Urothelium cell line (cell line): Measurements from ENCODE around the gene RESF1.

ENCODE experiments used
- DNase-seq: peaks from one replicate; pipeline ENCODE4 v3.0.0; 2011; ENCODE audit warnings: low spot score, mixed read lengths
- FAIRE-seq: peaks from 2 replicates; lab custom pipeline; 2011; peaks lifted over from hg19 to GRCh38; lab: Jason Lieb, UNC

RESF1 gene

DNA sequence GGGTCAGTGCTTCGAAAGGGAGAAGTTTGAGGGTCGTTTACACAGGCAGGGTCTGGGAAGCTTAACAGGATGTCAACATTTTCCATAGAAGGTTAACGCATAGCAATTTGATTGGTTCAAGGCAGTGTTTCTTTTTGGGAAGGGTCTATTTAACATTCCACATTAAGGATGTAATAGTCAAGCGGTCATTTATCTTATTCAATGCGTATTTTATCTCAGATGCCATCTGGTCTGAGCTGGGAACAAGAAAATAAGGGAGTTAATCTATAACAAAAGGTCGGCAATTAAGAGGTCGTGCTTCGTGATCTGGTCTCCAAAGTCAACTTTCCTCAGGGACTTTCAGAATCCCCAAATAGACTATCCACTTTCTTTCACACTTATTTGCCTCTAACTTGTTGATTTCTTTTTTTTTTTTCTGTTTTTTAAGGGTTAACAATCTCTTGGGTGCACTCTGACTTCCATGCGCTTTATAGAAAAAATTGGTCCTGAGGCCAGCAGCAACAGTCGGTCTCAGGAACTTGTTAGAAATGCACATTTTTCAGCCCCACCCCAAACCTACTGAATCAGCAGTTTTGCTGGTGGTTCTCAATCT lies 550 bp upstream of the RESF1 start:
- no peak for DNase-seq
- FAIRE-seq, result no peak

DNA sequence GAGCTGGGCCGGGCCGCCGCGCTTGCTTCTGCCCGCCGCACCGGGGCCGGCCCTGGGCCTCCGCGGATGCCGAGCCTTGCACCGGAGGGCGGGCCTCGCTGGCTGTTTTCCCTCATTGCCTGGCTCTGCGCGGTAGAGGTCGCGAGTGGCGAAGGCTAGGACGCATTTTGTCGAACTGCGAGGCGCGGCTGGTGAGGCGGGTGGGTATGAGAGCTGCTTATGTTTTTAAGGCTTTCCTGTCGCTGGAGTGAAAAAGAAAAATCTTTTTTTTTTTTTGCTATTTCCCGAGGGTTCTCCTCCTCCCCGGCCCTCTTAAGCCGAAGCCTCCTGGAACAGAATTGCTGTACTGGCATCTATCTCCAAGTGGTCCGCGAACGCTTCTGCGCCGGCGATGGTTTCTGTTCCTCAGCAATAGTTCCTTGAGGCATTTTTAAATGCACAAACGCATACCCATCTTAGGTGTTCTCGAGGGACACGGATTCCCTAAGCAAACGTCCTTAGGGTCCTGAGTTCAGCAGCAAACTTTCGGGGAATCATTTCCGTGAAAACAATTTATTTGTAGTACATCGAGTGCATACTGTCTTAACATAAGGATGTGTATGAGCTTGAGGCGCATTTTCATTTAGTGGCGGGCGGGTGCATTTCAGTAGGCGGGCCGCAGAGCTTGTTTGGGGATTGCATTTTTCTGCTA lies 631 bp downstream of the RESF1 start:
- DNase-seq, result peak; percentile 65
- FAIRE-seq, result no peak

- DNase-seq (no peak), FAIRE-seq (no peak)
These were observed 1.9 kb downstream of the RESF1 start for GRCh38 chr12:31961137-31961536.

DNA sequence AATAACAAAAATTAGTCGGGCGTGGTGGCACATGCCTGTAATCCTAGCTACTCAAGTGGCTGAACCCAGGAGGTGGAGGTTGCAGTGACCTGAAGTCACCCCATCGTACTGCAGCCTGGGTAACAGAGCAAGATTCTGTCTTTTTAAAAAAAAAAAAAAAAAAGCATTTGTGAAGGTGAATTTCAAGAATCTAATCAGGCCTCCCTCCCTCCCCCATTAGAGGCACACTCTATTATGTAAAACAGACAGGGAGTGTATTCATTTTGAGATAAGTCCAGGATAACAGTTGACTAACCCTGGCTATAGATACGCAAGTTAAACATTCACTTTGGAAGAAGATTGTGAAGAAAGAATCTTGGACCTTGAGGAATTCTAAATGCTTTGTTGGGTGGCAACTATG lies 2.9 kb downstream of the RESF1 start:
- FAIRE-seq (no peak), DNase-seq (no peak)

- FAIRE-seq (no peak), DNase-seq (no peak)
These were observed 5.1 kb downstream of the RESF1 start for GRCh38 chr12:31964280-31964679.

GRCh38 chr12:31965090-31965489 lies 5.9 kb downstream of the RESF1 start:
- DNase-seq (no peak), FAIRE-seq (no peak)

DNA sequence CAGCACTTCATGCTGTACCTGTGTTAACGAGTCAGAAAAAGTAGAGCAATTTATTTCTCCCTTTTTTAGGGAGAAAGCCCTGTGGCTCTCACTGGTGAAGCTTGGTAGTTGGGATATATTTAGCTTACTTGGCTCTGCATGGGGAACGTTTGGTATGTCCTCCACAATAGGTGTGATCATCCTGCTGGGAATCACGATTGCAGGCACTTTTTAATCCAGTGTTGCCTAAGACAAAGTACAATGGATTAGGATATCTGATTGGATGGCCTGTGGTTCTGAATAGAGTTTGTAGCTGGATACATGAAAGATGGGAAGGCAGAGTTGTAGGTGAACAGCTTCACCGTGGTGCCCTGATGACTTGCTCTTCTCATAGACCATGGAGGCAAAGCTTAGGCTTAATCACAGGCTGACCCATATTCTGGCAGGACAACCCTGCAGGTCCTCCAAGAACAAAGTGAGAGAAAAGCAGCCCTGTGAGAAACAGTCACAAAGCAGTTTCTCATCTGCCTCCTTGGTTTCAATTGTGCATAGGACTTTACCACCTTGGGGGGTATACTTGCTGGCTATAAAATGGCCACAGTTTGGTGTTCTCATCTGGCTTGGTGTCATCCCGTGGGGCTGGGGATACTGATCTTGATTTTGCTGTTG lies 7.5 kb downstream of the RESF1 start:
- DNase-seq (no peak), FAIRE-seq (no peak)

DNA sequence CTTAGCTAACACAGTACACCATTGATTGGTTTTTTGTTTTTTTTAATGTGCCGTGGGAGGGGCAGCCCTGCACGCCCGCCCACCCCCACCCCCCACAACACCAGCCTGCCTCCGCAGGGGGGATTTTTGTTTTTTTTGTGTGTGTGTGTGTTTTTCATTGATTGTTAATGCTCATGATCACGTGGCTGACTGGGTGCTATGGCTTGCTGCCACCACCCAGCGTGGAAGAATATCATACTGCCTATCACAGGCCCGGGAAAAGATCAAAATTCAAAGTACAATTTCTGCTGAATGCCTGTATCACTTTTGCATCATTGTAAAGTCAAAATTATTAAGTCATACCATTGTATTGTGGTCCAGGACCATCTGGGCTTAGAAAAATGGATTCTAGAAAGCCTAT lies 8.3 kb downstream of the RESF1 start:
- FAIRE-seq (no peak), DNase-seq (no peak)

- no peak for FAIRE-seq
- DNase-seq, result no peak
These were observed 11.0 kb downstream of the RESF1 start for GRCh38 chr12:31970199-31970598.

- FAIRE-seq, result no peak
- DNase-seq, result no peak
These were observed 14.6 kb downstream of the RESF1 start for GRCh38 chr12:31973818-31974217.

- FAIRE-seq (no peak), DNase-seq (no peak)
These were observed 15.5 kb downstream of the RESF1 start for GRCh38 chr12:31974673-31975072.

- FAIRE-seq (no peak), DNase-seq (no peak)
These were observed 25.8 kb downstream of the RESF1 start for GRCh38 chr12:31984806-31985591.

DNA sequence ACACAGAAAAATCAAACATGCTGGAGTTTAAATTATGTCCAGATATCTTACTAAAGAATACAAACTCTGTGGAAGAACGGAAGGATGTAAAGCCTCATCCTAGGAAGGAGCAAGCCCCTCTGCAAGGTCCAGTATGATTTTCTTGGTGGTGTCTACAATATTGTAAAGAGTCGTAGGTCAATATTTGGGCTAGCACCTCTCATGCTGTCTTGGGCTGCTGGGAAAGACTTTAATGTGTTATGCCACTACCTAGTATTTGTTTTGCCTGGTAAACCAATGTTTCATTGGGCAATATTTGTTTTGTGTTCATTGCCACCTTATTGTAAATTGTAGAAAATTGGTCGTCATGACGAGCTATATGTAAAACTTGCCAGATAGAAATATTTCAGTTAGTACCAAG lies 26.6 kb downstream of the RESF1 start:
- FAIRE-seq (no peak), DNase-seq (no peak)

GRCh38 chr12:31989571-31990362 lies 30.6 kb downstream of the RESF1 start:
- FAIRE-seq (no peak), DNase-seq (no peak)

DNA sequence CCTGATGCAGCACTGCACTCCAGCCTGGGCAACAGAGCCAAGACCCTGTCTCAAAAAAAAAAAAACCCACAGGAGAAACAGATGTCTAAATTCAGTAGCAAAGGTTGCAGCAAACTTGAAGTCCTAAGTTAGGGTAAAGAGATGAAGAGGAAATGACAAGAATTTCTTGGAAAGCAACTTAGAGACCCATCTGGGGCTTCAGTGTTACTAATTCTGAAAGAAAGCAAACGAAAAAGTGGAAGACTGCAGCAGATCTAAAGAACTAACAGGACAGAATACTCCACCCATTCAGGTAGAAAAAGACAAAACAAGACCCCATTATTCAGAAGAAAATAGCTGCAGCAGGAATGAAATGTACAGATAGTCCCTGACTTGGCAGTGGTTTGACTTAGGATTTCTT lies 31.9 kb downstream of the RESF1 start:
- FAIRE-seq (no peak), DNase-seq (no peak)

- DNase-seq (no peak), FAIRE-seq (no peak)
These were observed 32.6 kb downstream of the RESF1 start for GRCh38 chr12:31991815-31992214.

DNA sequence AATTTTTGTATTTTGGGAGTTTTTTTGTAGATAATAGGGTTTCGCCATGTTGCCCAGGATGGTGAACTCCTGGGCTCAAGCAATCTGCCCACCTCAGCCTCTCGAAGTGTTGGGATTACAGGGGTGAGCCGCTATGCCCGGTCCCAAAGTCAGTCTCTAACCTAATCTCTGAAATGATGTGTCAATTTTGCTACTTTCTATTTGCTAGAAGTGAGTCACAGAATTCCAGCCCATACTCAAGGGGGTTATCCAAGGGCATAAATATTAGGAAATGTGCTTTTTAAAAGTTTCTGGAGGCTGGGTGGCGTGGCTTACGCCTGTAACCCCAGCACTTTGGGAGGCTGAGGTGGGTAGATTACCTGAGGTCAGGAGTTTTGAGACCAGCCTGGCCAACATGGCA lies 40.5 kb downstream of the RESF1 start:
- DNase-seq (no peak), FAIRE-seq (no peak)

- FAIRE-seq (no peak), DNase-seq (no peak)
These were observed 41.3 kb downstream of the RESF1 start for GRCh38 chr12:32000373-32001005.

DNA sequence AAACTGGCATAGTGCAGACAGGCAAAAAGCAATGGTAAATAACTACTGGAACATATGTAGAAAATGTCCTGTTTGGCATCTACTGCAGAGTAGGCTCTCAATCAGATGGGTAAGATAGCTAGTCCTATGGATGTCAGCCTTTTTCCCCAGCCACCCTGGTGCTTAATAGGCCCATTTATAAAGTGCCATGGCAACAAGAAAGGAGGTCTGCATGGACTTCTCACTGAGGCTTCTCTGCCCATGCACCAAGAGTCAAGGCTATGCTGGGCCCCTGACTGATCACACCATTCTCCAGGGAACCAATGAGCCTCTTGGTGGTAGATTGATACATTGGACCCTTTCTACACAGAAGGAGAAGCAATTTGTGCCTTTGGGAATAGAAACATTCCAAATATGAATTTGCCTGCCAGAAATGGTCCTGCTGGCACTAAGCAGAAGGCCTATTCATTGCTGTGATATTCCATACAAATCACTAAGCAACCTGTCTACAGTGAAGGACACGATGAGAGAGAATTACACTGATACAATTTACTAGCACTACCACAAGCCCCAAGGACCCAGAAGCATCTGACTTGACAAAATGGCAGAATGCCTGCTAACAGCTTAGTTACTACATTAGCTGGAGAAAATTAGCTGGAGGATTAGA lies 43.8 kb downstream of the RESF1 start:
- DNase-seq (no peak), FAIRE-seq (no peak)

GRCh38 chr12:32003654-32004053 lies 44.4 kb downstream of the RESF1 start:
- DNase-seq, result no peak
- no peak for FAIRE-seq
